Mesenchymal stem cell (in vitro differentiated cells and primary cell): ENCODE data around the gene SRGAP2C.

Experiments
- DNase-seq: peaks from one replicate; pipeline ENCODE4 v3.0.0-alpha.2; 2013
- H2AFZ ChIP-seq: one replicate; pipeline ENCODE4 v1.6.1; 2013; ENCODE audit warnings: low read depth, mild to moderate bottlenecking, control low read depth, inconsistent platforms, low read length, moderate library complexity
- H2AK5ac ChIP-seq: 2 replicates; pipeline ENCODE4 v1.6.1; 2013; ENCODE audit warnings: low read length, moderate library complexity, mild to moderate bottlenecking, inconsistent platforms; ENCODE audit not compliant: severe bottlenecking
- H2BK120ac ChIP-seq: one replicate; pipeline ENCODE4 v1.6.1; 2013; ENCODE audit warnings: low read depth, mild to moderate bottlenecking, inconsistent platforms, low read length, moderate library complexity
- H2BK12ac ChIP-seq, 2 experiments: one replicate each; pipeline ENCODE4 v1.6.1; 2013; ENCODE audit warnings: inconsistent platforms in 2 of 2, low read length in 2 of 2, mild to moderate bottlenecking in 2 of 2, moderate library complexity in 2 of 2, control low read depth in 1 of 2
- H2BK15ac ChIP-seq: one replicate; pipeline ENCODE4 v1.6.1; 2013; ENCODE audit warnings: mild to moderate bottlenecking, low read depth, inconsistent platforms; ENCODE audit not compliant: poor library complexity, severe bottlenecking
- H2BK5ac ChIP-seq: 2 replicates; pipeline ENCODE4 v1.6.1; 2013; ENCODE audit warnings: low read depth, mild to moderate bottlenecking, low read length, control low read depth, inconsistent platforms; ENCODE audit not compliant: poor library complexity, severe bottlenecking
- H3K14ac ChIP-seq, 2 experiments: one replicate each; pipeline ENCODE4 v1.6.1; 2013; ENCODE audit warnings: inconsistent platforms in 2 of 2, low read length in 2 of 2, control low read depth in 1 of 2, mild to moderate bottlenecking in 1 of 2, moderate library complexity in 1 of 2
- H3K18ac ChIP-seq, 2 experiments: one replicate each; pipeline ENCODE4 v1.6.1; 2013; ENCODE audit warnings: inconsistent platforms in 2 of 2, low read length in 2 of 2, control low read depth in 1 of 2, low read depth in 1 of 2, mild to moderate bottlenecking in 1 of 2
- H3K23ac ChIP-seq, 2 experiments: one replicate each; pipeline ENCODE4 v1.6.1; 2013; ENCODE audit warnings: inconsistent platforms in 2 of 2, low read length in 2 of 2, mild to moderate bottlenecking in 2 of 2, moderate library complexity in 2 of 2, control low read depth in 1 of 2
- H3K27ac ChIP-seq: 2 replicates; pipeline ENCODE4 v1.5.1; 2013; ENCODE audit warnings: mild to moderate bottlenecking, moderate library complexity, low read length, control low read depth, inconsistent platforms; ENCODE audit not compliant: poor library complexity, severe bottlenecking
- H3K27me3 ChIP-seq, 2 experiments: 2 replicates each; pipeline versions ENCODE4 v1.6.1 to v1.7.0; 2013; ENCODE audit warnings: low read length in 2 of 2, mild to moderate bottlenecking in 2 of 2, moderate library complexity in 2 of 2, control low read depth in 1 of 2, inconsistent platforms in 1 of 2; ENCODE audit not compliant: control insufficient read depth in 1 of 2, insufficient read depth in 1 of 2
- H3K36me3 ChIP-seq, 2 experiments: 2 replicates each; pipeline versions ENCODE4 v1.6.1 to v1.7.0; 2013; ENCODE audit warnings: low read length in 2 of 2, control low read depth in 1 of 2, inconsistent platforms in 1 of 2, low read depth in 1 of 2, mild to moderate bottlenecking in 1 of 2; ENCODE audit not compliant: insufficient read depth in 2 of 2, control insufficient read depth in 1 of 2
- H3K4ac ChIP-seq, 2 experiments: one replicate each; pipeline ENCODE4 v1.6.1; 2013; ENCODE audit warnings: inconsistent platforms in 2 of 2, low read length in 2 of 2, mild to moderate bottlenecking in 2 of 2, moderate library complexity in 2 of 2, control low read depth in 1 of 2, low read depth in 1 of 2
- H3K4me1 ChIP-seq: 2 replicates; pipeline ENCODE4 v1.6.1; 2013; ENCODE audit warnings: low read depth, low read length, control low read depth; ENCODE audit not compliant: control insufficient read depth, insufficient read depth
- H3K4me2 ChIP-seq: 2 replicates; pipeline ENCODE4 v1.6.1; 2013; ENCODE audit warnings: low read length, mild to moderate bottlenecking, inconsistent platforms; ENCODE audit not compliant: poor library complexity, severe bottlenecking
- H3K4me3 ChIP-seq, 2 experiments: 2 replicates each; pipeline versions ENCODE4 v1.5.1 to v1.7.0; 2013; ENCODE audit warnings: low read length in 2 of 2, mild to moderate bottlenecking in 2 of 2, control low read depth in 1 of 2, low read depth in 1 of 2; ENCODE audit not compliant: insufficient read depth in 1 of 2
- H3K79me1 ChIP-seq: replicated peaks from 2 replicates; pipeline ENCODE4 v1.6.1; 2013; ENCODE audit warnings: mild to moderate bottlenecking, control low read depth, low read length, inconsistent platforms; ENCODE audit not compliant: poor library complexity, severe bottlenecking
- H3K9ac ChIP-seq: 2 replicates; pipeline ENCODE4 v1.7.0; 2013; ENCODE audit warnings: mild to moderate bottlenecking, low read length, moderate library complexity
- H3K9me3 ChIP-seq: 2 replicates; pipeline ENCODE4 v1.7.0; 2013; ENCODE audit warnings: mild to moderate bottlenecking, low read length; ENCODE audit not compliant: control insufficient read depth
- H4K8ac ChIP-seq: one replicate; pipeline ENCODE4 v1.6.1; 2013; ENCODE audit warnings: inconsistent platforms, mild to moderate bottlenecking, low read length, moderate library complexity
- H4K91ac ChIP-seq: one replicate; pipeline ENCODE4 v1.6.1; 2013; ENCODE audit warnings: mild to moderate bottlenecking, low read length, inconsistent platforms
- WGBS: methylation state at CpG from one replicate; pipeline ENCODE4 v1.1.7; 2013; ENCODE audit warnings: mixed read lengths; 5-methylcytosine and 5-hydroxymethylcytosine counted together

Gene SRGAP2C

DNA sequence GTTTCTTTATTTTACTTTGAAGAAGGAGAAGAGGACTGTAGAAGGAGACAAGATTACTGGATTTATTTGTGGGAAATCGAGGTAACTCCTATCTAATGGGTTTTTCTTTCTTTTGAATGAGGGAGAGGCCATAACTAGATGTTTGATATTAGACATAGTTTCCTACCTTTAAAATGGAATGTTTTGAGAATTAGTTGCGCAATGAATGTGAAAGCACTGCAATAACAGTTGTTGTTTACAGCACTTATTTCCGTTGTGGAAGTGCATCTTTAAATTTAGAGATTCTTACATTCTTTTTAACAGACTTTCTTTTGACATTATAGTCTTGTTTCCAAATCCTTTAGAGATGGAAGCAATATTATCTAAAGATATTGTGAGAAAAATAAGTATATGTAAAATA is 229.0 kb downstream of the SRGAP2C start:
- Histone ChIP-seq H3K23ac (no peak overlapping the region), H3K4me3 (no peak overlapping the region), H3K27me3 (no peaks in the 10 kb centered on the region), H3K79me1 (no peaks in the 10 kb centered on the region), H3K9ac (no peak overlapping the region), H3K4me1 (peaks cover 1% of the 10 kb centered on the region), H2BK120ac (no peak overlapping the region), H2AFZ (no peak overlapping the region), H3K36me3 (no peaks in the 10 kb centered on the region), H2BK12ac (no peak overlapping the region), H3K27ac (no peak overlapping the region), H3K18ac (no peak overlapping the region), H3K9me3 (no peaks in the 10 kb centered on the region), H4K8ac (no peak overlapping the region), H2AK5ac (no peak overlapping the region), H3K4me2 (no peak overlapping the region), H4K91ac (no peak overlapping the region), H2BK5ac (no peak overlapping the region), H3K4ac (no peak overlapping the region), H3K14ac (no peak overlapping the region), H2BK15ac (no peak overlapping the region)
- DNase-seq, result peak; percentile 31
- 94% methylated on average over 1 of the region's 3 CpGs for WGBS

DNA sequence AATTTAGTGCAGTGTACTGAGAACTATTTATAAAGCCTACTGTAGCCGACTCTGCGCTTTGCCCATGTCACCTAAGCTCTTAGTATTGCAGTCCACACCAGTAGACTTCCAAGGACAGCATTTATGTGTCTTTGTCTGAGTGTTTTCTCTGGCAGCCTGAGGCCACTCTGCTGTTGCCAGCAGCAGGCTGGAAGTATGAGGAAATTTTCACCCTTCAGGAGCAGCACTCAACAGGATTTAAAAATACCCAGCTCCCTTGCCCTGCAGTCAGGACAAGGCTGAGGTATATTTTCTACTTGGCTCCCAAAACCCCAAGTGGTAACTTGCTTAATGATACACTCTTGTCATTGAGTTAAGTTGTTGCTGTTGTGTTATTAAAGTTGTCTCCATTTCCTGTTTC is 230.1 kb downstream of the SRGAP2C start:
- no peak overlapping the region for H2BK5ac ChIP-seq
- H3K9ac ChIP-seq, result peak overlapping the region; percentile 1
- H2AFZ ChIP-seq, result peak overlapping the region; percentile 54
- peak; percentile 42 for DNase-seq
- H3K18ac ChIP-seq, result peak overlapping the region in 1 of 2 experiments; percentile 57
- H3K14ac ChIP-seq, result no peak overlapping the region
- H2BK120ac ChIP-seq, result peak overlapping the region; percentile 61
- peak overlapping the region; percentile 77 for H4K8ac ChIP-seq
- no peak overlapping the region for H2BK15ac ChIP-seq
- peaks cover 1% of the 10 kb centered on the region for H3K4me1 ChIP-seq
- no peak overlapping the region for H3K4ac ChIP-seq
- no peak overlapping the region for H3K23ac ChIP-seq
- H3K79me1 ChIP-seq, result no peaks in the 10 kb centered on the region
- no peaks in the 10 kb centered on the region for H3K27me3 ChIP-seq
- no peaks in the 10 kb centered on the region for H3K9me3 ChIP-seq
- H3K27ac ChIP-seq, result no peak overlapping the region
- H4K91ac ChIP-seq, result no peak overlapping the region
- no peak overlapping the region for H2BK12ac ChIP-seq
- H3K4me3 ChIP-seq, result no peak overlapping the region
- WGBS, result no CpG with 5 or more reads among the region's 2 CpGs
- no peak overlapping the region for H3K4me2 ChIP-seq
- H2AK5ac ChIP-seq, result no peak overlapping the region
- H3K36me3 ChIP-seq, result no peaks in the 10 kb centered on the region

DNA sequence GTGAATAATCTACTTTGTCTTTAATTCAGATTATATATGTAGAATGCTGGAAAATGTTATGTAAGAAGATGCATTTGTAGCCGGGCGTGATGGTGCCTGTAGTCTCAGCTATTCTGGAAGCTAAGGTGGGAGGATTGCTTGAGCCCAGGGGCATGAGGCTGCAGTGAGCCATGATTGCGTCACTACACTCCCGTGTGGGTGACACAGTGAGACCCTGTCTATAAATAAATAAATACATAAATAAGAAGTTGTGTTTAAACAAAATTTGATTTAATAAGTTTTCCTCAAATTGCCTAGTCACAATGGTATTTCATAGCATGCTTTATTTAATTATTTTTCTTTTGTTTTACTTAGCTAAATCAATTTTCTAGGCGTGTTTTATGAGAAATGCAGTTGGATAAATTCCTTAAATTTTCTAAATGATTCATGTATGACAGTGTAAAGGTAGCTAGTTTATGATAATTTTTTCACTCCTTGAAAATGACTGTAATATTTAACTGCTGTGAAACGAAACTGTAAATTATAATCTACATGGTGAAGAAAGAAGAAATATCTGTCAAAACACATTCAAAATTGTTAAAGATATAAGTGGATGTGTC is 232.6 kb downstream of the SRGAP2C start:
- no peaks in the 10 kb centered on the region for H3K27me3 ChIP-seq
- H2BK5ac ChIP-seq, result no peak overlapping the region
- no peak overlapping the region for H3K18ac ChIP-seq
- no peak overlapping the region for H3K4me3 ChIP-seq
- peaks cover 1% of the 10 kb centered on the region for H3K4me1 ChIP-seq
- H2BK12ac ChIP-seq, result no peak overlapping the region
- no peaks in the 10 kb centered on the region for H3K79me1 ChIP-seq
- H2AFZ ChIP-seq, result no peak overlapping the region
- no peak overlapping the region for H3K14ac ChIP-seq
- no peak overlapping the region for H4K8ac ChIP-seq
- H3K9ac ChIP-seq, result no peak overlapping the region
- no peak overlapping the region for H3K27ac ChIP-seq
- no peak overlapping the region for H3K4me2 ChIP-seq
- no peak overlapping the region for H3K23ac ChIP-seq
- H3K9me3 ChIP-seq, result no peaks in the 10 kb centered on the region
- DNase-seq, result no peak
- no peak overlapping the region for H4K91ac ChIP-seq
- H3K4ac ChIP-seq, result no peak overlapping the region
- no peak overlapping the region for H2BK15ac ChIP-seq
- H2AK5ac ChIP-seq, result no peak overlapping the region
- no peak overlapping the region for H2BK120ac ChIP-seq
- no peaks in the 10 kb centered on the region for H3K36me3 ChIP-seq
- WGBS, result 92% methylated on average over 2 of the region's 6 CpGs

DNA sequence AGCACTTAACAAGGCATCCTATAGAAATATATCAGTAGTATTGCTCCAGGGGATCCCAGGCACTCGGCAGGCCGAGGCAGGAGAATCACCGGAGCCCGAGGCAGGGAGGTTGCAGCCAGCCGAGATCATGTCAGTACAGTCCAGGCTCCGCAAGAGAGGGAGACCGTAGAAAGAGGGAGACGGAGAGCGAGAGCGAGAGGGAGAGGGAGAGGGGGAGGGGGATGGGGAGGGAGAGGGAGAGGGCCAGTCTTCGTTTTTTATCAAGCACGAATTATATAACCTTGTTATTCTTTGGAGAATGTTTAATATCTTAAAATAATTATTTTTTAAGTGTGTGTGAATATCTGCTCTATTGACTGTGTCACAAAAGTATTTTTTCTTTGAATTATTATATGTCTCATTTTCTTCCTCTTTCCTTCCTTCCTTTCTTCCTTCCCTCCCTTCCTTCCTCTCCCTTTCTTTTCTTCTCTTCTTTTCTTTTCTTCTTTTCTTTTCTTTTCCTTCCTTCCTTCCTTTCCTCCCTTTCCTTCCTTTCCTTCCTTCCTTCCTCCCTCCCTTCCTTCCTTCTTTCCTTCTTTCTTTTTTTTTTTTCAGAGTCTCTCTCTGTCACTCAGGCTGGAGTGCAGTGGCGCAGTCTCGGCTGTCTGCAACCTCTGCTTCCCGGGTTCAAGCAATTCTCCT is 233.7 kb downstream of the SRGAP2C start:
- H3K79me1 ChIP-seq, result no peaks in the 10 kb centered on the region
- H2AK5ac ChIP-seq, result no peak overlapping the region
- H3K27me3 ChIP-seq, result no peaks in the 10 kb centered on the region
- no peak overlapping the region for H3K18ac ChIP-seq
- no peak overlapping the region for H2BK15ac ChIP-seq
- H4K8ac ChIP-seq, result no peak overlapping the region
- no peak overlapping the region for H3K4me3 ChIP-seq
- H3K14ac ChIP-seq, result no peak overlapping the region
- no peak overlapping the region for H3K23ac ChIP-seq
- H3K4me1 ChIP-seq, result peaks cover 1% of the 10 kb centered on the region
- DNase-seq, result no peak
- H3K4ac ChIP-seq, result no peak overlapping the region
- no peak overlapping the region for H3K4me2 ChIP-seq
- H2BK120ac ChIP-seq, result no peak overlapping the region
- no peak overlapping the region for H2AFZ ChIP-seq
- H3K9me3 ChIP-seq, result no peaks in the 10 kb centered on the region
- H3K36me3 ChIP-seq, result no peaks in the 10 kb centered on the region
- H3K9ac ChIP-seq, result no peak overlapping the region
- WGBS, result 35% methylated on average over 10 of the region's 15 CpGs
- H2BK5ac ChIP-seq, result no peak overlapping the region
- no peak overlapping the region for H4K91ac ChIP-seq
- H3K27ac ChIP-seq, result no peak overlapping the region
- H2BK12ac ChIP-seq, result no peak overlapping the region
